ENCODE measurements around the gene MEOX1.
A peak's percentile ranks its signal among the peaks of the same experiment; 100 is the strongest.

Gene MEOX1

DNA sequence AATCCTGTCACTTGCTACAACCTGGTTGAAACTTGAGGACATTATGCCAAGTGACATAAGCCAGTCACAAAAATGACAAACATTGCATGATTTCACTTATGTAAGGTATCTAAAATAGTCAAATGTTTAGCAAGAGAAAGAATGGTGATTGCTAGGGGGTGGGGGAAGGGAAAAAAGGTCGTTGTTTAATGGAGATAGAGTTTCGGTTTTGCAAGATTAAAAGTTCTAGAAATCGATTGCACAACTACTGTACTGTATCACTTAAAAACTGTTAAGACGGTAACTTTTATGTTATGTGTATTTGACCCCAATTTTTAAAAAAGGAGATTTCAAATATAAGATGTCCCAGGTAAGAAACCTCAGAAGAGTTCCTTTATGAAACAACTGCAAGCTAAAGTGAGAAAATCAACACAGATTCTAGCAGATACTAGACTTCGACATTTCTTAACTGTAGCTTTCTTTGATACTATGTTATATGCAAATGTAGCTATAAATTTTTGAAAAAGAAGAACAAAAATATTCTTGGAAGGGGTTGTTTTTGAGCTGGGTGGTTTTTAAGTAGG lies 5.9 kb downstream of the MEOX1 start:
- TF ChIP-seq, protein P1, sequence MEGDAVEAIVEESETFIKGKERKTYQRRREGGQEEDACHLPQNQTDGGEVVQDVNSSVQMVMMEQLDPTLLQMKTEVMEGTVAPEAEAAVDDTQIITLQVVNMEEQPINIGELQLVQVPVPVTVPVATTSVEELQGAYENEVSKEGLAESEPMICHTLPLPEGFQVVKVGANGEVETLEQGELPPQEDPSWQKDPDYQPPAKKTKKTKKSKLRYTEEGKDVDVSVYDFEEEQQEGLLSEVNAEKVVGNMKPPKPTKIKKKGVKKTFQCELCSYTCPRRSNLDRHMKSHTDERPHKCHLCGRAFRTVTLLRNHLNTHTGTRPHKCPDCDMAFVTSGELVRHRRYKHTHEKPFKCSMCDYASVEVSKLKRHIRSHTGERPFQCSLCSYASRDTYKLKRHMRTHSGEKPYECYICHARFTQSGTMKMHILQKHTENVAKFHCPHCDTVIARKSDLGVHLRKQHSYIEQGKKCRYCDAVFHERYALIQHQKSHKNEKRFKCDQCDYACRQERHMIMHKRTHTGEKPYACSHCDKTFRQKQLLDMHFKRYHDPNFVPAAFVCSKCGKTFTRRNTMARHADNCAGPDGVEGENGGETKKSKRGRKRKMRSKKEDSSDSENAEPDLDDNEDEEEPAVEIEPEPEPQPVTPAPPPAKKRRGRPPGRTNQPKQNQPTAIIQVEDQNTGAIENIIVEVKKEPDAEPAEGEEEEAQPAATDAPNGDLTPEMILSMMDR (IDR thresholded peaks at IDR 0.05; ENCODE audit: extremely low read depth, missing control alignments): no peak
- no peak for DNase-seq (ENCODE audit: low spot score)

DNA sequence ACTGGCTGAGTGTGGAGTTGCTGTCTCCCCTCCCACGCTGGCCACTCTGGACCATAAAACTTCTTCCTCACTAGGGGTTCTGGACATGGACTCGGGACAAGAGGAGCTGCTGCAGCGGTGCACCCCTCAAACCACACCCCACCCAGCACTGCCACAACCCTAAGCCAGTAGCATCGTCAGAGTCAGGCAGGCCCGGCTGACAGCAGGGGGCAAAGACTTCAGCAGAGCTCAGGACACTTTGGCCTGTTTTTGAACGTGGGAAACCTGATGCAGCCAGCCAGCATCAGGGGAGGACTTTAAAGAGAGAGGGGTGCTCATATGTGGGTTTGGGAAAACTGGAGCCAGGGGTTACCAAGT lies 9.6 kb downstream of the MEOX1 start:
- DNase-seq (ENCODE audit: low spot score): no peak
- TF ChIP-seq, protein P1 (IDR thresholded peaks at IDR 0.05; ENCODE audit: extremely low read depth, missing control alignments): no peak

DNA sequence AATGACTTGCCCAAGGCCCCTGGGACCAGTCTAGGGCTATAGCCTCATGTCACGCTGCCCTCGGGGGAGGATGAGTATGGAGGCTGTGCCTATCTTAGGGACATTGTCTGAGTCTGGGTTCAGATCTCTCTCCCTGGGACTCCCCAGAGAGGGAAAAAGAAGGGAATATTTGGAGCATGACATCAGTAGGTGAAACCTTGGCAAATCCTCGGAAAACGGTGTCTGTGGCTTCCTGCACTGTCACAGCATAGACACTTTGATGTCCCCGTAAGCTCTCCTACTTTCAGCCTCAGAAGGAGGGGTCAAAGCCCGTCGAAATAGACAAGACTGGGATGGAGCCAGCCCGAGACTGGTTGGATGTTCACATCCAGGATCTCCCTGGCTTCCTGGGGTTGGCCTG lies 11.3 kb downstream of the MEOX1 start:
- DNase-seq (ENCODE audit: low spot score): no peak
- TF ChIP-seq, protein P1 (IDR thresholded peaks at IDR 0.05; ENCODE audit: extremely low read depth, missing control alignments): no peak

DNA sequence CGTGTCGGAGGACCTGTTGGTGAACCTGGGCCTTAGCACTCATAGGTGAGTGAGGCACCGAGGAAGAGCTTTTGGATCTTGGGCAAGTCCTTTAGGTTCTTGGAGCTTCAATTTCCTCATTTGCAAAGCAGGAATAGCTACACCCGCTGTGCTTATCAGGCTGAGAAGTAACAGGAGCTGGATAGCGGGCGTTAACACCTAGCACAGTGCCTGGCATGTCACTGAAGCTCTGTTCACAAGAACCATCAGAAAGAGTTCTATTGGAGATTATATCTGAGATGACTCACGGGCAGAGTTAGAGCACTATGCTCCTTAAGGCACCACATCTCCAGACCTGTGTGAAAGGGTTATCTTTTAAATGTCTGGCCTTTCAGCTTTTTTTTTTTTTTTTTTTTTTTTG lies 12.8 kb downstream of the MEOX1 start:
- TF ChIP-seq, protein P1 (IDR thresholded peaks at IDR 0.05; ENCODE audit: extremely low read depth, missing control alignments): no peak
- peak; percentile 13 for DNase-seq (ENCODE audit: low spot score)

DNA sequence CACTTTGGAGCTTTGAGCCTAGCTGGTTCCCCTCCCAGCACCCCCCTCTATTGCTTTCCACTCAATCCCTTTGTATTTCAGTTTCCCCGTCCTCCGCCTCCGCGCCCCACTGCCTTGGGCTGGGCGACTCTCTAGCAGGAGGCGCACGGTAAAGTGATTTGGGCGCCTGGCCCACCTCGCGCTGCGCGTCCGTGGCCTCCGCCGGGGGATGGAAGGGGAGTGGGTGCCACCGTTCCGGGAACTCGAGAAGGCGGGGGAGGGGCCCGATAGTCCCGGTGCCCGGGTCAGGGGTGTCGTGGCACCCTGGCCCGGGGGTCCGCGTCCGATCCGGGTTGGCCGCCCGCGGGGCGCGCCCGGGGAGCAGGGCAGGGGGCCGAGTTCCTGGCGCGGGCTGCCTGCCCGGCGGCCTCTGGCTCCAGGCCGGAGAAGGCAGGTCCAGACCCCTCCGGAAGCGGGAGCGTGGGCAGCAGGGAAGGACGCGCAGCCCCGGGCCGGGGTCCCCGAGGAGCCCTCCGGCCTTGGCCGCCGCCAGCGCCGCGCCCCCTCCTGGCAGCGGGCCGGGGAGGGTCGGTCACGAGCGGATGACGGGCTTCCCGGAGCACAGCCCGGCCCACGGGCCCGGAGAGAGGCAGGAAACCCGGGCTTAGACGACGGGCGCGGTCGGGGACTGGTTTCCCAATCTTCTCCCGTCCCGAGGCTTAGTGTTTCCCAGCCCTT lies 15.8 kb downstream of the MEOX1 start:
- no peak for DNase-seq (ENCODE audit: low spot score)
- TF ChIP-seq, protein P1 (IDR thresholded peaks at IDR 0.05; ENCODE audit: extremely low read depth, missing control alignments): no peak

DNA sequence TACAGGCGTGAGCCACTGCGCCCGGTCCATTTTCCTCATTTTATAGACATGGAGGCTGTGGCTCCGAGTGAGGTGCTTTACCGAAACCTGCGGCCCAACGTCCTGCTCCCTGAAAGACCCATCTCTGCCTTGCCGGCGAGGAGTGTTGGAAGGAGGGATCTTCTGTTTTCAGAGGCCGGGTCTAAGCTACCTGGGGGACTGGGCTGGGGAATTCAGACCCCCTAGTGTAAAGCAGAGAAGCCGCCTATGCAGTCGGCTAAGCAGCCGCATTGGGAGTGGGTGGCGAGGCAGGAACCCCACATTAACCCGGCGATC lies 16.3 kb downstream of the MEOX1 start:
- TF ChIP-seq, protein P1 (IDR thresholded peaks at IDR 0.05; ENCODE audit: extremely low read depth, missing control alignments): no peak
- no peak for DNase-seq (ENCODE audit: low spot score)

DNA sequence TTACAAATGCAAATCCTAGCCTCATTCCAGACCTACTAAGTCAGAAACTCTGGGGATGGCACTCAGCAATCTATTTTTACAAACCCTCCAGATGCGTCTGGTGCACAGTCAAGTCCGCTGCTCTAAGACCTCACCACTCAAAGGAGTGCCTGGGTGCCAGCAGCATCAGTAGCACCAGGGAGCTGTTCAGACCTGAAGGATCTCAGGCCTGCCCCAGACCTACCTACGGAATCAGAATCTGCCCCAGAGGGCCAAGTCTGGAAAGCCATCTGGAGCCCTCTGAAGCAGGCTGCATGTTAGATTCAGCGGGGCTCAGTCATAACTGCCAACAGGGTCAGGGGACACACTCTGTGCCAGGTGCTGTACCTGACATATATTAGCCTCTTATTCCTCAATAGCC lies 17.6 kb downstream of the MEOX1 start:
- DNase-seq (ENCODE audit: low spot score): no peak
- TF ChIP-seq, protein P1 (IDR thresholded peaks at IDR 0.05; ENCODE audit: extremely low read depth, missing control alignments): no peak

All from GM20000 (cell line).